Right forelimb (tissue), 1 donor: Measurements from ENCODE around the gene SLC39A10.
"Not testable (repeated sequence)": the region's sequence is repeated elsewhere in the genome, so short reads cannot be mapped to it uniquely, and the experiment has no call there.

ENCODE experiments used
- DNase-seq: peaks from one replicate; pipeline ENCODE4 v3.0.0-alpha.2; 2018

SLC39A10 gene

DNA sequence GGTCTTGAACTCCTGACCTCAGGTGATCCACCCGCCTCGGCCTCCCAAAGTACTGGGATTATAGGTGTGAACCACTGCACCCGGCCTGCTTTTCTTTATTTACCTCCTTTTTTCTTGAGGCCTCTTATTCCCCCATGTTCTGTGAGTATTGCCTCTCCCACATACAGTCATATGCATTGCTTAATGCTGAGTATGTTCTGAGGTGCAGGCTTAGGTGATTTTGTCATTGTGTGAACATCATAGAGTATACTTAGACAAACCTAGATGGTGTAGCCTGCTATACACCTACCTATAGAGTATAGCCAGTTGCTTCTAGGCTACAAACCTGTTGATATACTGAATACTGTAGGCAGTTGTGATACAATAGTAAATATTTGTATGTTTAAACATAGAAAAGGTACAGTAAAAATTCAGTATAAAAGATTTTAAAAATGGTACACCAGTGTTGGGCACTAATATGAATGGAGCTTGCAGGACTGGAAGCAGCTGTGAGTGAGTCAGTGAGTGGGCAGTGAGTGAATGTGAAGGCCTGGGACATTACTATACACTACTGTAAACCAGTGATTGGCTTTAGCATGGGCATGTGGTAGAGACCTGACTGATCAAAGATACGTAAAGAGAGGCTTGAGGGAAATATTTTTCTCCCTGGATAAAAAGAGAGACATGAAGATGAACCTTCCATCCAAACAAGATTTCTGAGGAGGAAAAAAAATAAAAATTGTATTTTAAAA, 17.6 kb downstream of the SLC39A10 start:
- no peak for DNase-seq

DNA sequence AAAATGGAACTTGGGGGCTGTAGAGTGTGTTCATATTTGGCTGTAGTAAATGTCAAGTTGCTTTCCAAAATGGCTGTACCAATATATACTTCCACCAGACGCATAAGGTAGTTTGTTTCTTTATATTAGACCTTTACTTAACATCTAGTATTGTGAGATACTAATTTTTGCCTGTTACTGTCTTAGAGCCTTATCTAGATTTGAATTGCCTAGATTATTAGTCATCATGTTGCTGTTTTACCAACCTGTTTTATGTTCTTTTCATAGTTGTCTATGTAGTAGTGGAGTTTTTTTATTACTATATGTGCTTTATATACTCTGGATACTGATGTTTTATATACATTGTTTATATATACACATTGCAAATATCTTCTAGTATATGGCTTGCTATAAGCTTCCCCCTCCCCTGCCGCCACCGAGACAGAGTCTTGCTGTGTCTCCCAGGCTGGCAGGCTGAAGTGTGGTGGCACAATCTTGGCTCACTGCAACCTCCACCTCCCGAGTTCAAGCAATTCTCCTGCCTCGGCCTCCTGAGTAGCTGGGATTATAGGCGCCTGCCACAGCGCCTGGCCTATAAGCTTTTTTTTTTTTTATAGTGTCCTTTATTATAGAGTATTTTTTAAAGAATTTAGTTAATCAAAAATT, 18.9 kb downstream of the SLC39A10 start:
- DNase-seq, result no peak

DNA sequence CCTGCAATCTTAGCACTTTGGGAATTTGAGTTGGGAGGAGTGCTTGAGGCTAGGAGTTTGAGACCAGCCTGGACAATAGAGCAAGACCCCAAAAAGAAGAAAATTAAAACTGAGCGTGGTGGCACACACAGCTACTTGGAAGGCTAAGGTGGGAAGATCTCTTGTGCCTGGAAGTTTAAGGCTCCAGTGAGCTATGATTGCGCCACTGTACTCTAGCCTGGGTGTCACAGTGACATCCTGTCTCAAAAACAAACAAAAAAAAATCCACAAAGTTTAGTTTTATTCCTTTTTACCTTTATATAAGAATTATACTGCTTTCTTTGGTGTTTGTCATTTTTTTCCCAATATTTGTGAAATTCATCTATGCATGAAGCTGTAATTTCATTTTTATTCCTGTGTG, 20.3 kb downstream of the SLC39A10 start:
- no peak for DNase-seq

DNA sequence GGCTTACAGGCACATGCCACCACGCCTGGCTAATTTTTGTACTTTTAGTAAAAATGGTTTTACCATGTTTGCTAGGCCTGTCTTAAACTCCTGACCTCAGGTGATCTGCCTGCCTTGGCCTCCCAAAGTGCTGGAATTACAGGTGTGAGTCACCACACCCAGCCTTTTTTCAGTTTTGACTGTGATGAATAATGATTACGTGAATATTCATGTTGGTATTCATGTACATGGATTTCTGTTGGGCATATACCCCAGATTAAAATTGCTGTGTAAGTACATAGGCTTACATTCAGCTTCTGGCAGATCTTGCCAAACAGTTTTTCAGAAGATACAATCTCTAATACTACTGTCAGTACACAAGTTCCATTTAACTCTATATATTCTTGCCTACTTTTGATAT, 20.9 kb downstream of the SLC39A10 start:
- no peak for DNase-seq

DNA sequence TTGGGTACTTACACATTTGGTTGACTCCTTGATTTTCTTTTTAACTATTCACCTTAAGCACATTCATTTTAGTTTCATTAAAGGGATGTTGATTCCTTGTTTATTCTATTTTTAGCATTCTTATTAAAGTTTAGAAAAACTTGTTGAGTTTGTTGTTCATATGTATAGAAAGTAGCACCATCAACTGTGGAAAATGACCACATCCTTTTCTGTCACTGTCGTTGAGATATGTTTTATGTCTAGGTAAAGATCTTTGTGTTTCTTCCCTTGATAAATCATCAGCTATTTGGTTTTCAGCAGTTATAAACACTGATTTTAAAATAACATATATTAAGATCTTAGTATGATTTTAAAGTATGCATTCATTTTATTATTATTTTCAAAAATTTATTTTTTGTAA, 25.1 kb downstream of the SLC39A10 start:
- no peak for DNase-seq

- DNase-seq, result no peak
These were observed 26.1 kb downstream of the SLC39A10 start for GRCh38 chr2:195683174-195683573.

DNA sequence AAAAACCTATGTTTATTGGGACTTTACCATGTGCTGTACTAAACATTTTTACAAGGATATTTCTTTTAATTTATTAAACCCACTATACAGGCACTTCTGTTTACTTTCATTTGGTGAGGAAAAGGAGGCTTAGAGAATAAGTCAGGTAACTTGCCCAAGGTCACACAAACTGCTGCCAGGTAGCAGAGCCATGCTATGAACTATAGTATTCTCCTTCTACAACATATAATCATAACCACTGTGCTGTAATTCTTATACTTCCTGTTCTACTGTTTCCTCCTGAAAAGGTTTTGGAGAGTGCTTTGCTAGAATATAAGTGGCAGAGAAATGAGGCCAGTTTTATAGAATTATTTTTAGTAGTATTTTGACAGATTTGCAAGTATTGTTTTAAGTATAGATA, 29.5 kb downstream of the SLC39A10 start:
- no peak for DNase-seq

DNA sequence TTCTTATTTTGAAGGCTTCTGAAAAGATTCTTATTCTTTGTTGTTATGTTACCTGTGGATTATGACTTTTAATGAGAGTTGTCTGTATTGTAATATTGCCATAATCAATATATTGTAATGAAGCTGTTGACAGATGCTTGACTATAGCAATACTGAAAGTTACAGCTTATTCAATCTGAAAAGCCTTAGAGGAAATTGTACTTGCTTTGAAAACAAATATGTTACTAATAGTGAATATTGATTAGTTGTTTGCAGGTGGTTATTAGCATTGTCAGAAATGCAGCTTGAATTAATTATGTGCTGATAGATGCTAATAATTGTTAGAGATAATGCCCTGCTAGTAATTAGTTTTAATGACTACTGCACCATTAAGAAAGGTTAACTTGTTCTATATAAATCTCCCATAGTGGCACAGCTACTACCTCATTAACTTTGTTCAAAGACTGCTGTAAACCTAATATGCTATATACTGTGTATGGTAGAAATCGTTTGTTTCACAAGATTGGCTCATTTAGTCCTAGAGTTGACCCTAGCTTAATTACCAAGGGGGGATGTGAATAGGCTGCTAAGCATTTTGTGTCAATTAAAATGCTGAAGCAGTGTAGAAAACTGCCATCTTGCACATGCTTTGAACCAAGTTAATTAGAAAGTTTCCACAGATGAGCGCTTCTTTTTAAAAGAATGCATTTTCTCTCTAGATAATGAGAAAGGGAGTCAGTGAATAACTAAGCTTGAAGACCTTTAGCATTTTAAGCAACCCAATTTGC, 30.5 kb downstream of the SLC39A10 start:
- no peak for DNase-seq

GRCh38 chr2:195692531-195692930, 35.5 kb downstream of the SLC39A10 start:
- not testable (repeated sequence) for DNase-seq

GRCh38 chr2:195694553-195694952, 37.5 kb downstream of the SLC39A10 start:
- no peak for DNase-seq

DNA sequence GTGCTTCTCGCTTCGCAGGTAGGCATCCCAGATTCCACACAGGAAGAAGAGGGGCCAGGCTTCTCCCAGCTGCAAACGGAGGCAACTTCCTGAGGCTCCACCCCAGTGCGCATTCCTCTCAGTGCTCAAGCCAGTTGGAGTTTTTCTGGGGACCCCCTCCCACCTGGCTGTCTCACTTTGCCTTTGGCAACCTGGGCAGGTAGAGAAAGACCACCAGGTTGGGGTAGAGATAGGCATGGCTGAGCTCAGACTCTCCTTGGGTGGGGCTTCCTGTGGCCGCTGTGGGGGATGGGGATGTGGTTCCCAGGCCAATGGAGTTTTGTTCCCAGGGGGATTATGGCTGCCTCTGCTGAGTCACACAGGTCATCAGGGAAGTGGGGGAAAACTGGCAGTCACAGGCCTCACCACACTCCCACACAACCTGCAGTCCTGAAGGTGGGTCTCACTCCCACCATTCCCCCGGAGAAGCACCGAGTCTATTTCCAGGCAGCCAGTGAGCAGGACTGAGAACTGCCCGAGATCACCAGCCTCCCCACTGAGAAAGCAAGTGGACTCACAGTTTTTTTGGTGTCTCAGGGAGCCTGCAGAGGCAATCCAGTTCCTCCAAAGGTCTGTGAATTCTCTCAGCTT, 38.1 kb downstream of the SLC39A10 start:
- DNase-seq, result no peak

- no peak for DNase-seq
These were observed 39.0 kb downstream of the SLC39A10 start for GRCh38 chr2:195696012-195696411.

DNA sequence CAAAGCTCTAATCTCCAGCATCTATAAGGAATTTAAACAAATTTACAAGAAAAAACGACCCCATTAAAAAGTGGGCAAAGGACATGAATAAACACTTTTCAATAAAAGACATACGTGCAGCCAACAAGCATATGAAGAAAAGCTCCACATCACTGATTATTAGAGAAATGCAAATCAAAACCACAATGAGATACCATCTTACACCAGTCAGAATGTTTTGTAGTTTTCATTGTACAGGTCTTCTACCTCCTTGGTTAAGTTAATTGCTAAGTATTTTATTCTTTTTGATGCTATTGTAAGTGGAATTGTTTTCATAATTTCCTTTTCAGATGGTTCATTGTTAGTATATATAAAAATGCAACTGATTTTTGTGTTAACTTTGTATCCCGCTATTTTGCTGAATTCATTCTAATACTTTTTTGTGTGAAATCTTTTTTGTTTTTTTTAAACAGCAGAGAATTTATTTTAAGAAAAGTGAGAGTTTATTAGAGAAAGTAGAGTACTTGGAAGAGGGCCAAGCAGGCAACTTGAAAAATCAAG, 40.7 kb downstream of the SLC39A10 start:
- DNase-seq, result no peak

- no peak for DNase-seq
These were observed 43.5 kb downstream of the SLC39A10 start for GRCh38 chr2:195700480-195700879.

DNA sequence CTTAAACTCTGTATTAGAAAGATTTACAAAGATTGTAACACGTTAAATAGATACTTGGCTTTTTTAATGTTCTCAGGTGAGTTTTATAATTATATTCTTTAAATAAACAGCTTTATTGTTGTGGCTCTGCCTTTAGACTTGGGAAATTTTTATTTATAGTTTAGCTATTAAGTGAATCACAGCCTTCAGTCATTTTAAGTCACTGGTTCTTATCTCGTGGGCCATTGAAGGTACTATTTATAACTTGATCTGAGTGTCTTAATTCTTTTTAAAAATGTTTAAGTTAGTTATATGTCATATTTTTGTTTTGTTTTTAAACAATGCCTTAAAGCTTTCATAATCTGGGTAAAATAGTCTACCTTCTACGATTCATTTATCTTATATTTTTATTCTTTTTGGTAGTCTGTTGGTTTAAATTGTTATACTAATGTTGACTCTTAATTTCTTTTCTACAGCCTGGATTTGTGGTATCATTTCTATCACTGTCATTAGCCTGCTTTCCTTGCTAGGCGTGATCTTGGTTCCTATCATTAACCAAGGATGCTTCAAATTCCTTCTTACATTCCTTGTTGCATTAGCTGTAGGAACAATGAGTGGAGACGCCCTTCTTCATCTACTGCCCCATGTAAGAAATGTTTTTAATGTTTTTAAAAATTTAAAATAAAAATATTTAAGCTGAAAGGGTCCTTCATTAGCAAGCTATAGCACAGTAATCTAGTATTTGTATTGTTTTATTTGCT, 49.3 kb downstream of the SLC39A10 start:
- DNase-seq, result no peak

DNA sequence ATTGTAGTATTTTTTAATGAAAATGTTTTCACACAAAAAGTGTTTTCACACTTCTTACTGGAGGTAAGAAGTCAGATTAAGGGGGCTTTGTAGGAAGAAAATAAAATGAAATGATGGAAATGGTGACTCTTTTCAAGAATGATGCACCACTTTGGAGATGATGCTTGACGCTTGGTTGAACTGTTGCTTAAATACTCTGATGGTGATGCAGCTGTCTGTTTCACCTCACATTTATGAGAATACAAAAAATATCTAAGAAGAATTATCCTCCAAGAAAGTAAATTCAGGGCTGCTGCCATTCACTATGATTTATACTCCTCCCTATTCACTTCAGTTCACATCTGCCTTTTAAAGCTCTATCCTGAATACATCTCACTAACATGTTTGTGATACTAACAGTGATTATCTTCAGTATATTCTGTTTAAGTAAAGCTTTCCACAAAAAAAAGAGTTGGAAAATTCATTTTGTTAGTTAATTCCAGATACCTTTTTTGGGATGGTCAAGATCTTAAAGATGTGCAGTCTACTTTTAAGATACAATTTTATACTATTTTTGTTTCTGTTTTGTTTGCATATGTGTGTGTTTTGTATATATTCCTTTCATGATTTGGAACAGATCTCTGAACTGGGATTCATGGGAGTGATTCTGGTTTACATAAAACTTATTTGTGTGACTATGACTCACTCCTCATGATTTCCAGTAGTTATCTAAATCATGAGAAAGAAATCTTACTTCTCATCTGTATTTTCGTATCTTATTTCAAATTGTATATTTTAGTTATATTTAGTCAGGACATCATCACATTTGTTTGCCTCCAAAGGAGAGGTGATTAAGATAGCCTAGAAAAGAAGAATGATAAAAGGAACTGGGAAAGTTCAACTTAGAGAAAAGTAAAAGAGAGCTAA, 53.1 kb downstream of the SLC39A10 start:
- DNase-seq, result no peak

- no peak for DNase-seq
These were observed 54.5 kb downstream of the SLC39A10 start for GRCh38 chr2:195711478-195711877.

DNA sequence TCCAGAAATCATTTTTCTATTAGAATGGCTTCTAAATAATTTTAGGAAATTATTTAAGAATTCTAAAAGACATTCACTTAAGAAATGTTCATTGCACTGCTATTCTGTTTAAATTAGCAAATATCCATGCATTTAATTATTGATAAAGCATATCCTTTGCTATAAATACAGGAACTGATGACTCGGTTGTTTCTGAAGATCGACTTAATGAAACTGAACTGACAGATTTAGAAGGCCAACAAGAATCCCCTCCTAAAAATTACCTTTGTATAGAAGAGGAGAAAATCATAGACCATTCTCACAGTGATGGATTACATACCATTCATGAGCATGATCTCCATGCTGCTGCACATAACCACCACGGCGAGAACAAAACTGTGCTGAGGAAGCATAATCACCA, 59.4 kb downstream of the SLC39A10 start:
- no peak for DNase-seq

DNA sequence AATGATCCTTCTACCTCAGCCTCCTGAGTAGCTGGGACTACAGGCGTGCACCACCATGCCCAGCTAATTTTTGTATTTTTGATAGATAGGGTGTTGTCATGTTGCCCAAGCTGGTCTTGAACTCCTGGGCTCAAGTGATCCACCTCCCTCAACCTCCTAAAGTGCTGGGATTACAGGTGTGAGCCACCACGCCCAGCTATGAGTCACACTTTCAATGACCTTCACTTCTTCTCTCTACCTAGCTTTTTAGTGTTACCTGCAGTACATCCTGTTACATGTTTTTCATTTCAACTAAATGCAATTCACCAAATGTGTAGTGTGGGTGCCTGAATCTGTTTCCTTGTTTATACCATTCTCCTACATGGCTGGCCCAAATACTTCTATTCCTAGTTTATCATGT, 64.0 kb downstream of the SLC39A10 start:
- DNase-seq, result no peak

GRCh38 chr2:195722075-195722474, 65.0 kb downstream of the SLC39A10 start:
- DNase-seq, result no peak

DNA sequence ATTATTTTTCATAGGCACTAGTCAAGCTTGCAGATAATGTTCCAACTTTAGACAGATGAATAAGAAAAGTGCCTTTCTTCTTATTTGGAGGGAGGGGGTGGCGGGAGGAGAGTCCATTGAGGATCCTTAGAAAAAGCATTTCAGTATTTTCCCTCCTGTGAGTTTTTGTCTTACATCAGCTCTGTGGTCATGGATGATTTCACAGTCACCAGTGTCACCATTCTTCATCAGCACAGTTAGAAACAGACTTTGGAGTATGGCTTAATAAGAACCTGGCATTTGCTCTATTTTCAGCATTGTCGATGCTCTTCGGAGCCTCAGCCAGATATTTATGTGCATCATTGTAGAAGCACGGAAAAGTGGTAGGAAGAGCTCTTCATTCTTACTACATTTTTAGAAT, 70.1 kb downstream of the SLC39A10 start:
- no peak for DNase-seq
